Stimulated activated CD8-positive, alpha-beta memory T cell treated with anti-CD3 and anti-CD28 coated beads, Interleukin-4, amount 100 ng/mL, for 4 hours (primary cell): Measurements from ENCODE around the gene ARHGAP10.

Experiments
- DNase-seq, 2 donors: peaks; one replicate each; pipeline ENCODE4 v3.0.0-alpha.2; 2020; ENCODE audit warnings: low read depth in 2 of 2, low spot score in 1 of 2

Gene ARHGAP10

GRCh38 chr4:147765121-147765529 is 33.2 kb downstream of the ARHGAP10 start:
- DNase-seq, result no peak

GRCh38 chr4:147768113-147768512 is 36.2 kb downstream of the ARHGAP10 start:
- DNase-seq, result no peak

GRCh38 chr4:147769386-147769785 is 37.5 kb downstream of the ARHGAP10 start:
- no peak for DNase-seq

- no peak for DNase-seq
These were observed 38.9 kb downstream of the ARHGAP10 start for GRCh38 chr4:147770831-147771230.

GRCh38 chr4:147772056-147772455 is 40.2 kb downstream of the ARHGAP10 start:
- DNase-seq, result no peak

- DNase-seq, result no peak
These were observed 40.6 kb downstream of the ARHGAP10 start for GRCh38 chr4:147772459-147772969.

- no peak for DNase-seq
These were observed 41.6 kb downstream of the ARHGAP10 start for GRCh38 chr4:147773261-147774184.

GRCh38 chr4:147776716-147777115 is 44.8 kb downstream of the ARHGAP10 start:
- DNase-seq, result no peak

- DNase-seq, result no peak
These were observed 45.7 kb downstream of the ARHGAP10 start for GRCh38 chr4:147777456-147778091.

- no peak for DNase-seq
These were observed 47.1 kb downstream of the ARHGAP10 start for GRCh38 chr4:147778942-147779341.

GRCh38 chr4:147779451-147779850 is 47.6 kb downstream of the ARHGAP10 start:
- no peak for DNase-seq

GRCh38 chr4:147780137-147780777 is 48.4 kb downstream of the ARHGAP10 start:
- no peak for DNase-seq

GRCh38 chr4:147782087-147782781 is 50.3 kb downstream of the ARHGAP10 start:
- no peak for DNase-seq

GRCh38 chr4:147785129-147785528 is 53.2 kb downstream of the ARHGAP10 start:
- no peak for DNase-seq

- DNase-seq, result no peak
These were observed 54.1 kb downstream of the ARHGAP10 start for GRCh38 chr4:147786031-147786430.

GRCh38 chr4:147786531-147786930 is 54.6 kb downstream of the ARHGAP10 start:
- no peak for DNase-seq

GRCh38 chr4:147787204-147787603 is 55.3 kb downstream of the ARHGAP10 start:
- no peak for DNase-seq

- no peak for DNase-seq
These were observed 56.9 kb downstream of the ARHGAP10 start for GRCh38 chr4:147788791-147789190.

- DNase-seq, result no peak
These were observed 57.7 kb downstream of the ARHGAP10 start for GRCh38 chr4:147789596-147789995.

GRCh38 chr4:147790412-147790811 is 58.5 kb downstream of the ARHGAP10 start:
- no peak for DNase-seq

- no peak for DNase-seq
These were observed 59.5 kb downstream of the ARHGAP10 start for GRCh38 chr4:147791341-147791740.
